Tibial nerve (tissue), 4 donors: ENCODE measurements around the gene PDGFA. TPM values are rescaled to one million over a fixed set of nuclear protein-coding genes. Genes with fewer than 3 reads are reported as not detected.

Source experiments
- DNase-seq, 2 donors: peaks; one replicate each; pipeline ENCODE4 v3.0.0-alpha.2; 2019; ENCODE audit warnings: low spot score in 2 of 2
- H3K27ac ChIP-seq, 4 donors: fragments of 200-600 bp; sonication (generic) in 3 of 4; one replicate each; pipeline ENCODE4 v1.5.1; 2017 to 2019; ENCODE audit warnings: mild to moderate bottlenecking in 1 of 4
- H3K27me3 ChIP-seq, 2 donors: fragments of 200-600 bp; sonication (generic) in 1 of 2; one replicate each; pipeline versions ENCODE4 v1.5.1 to v1.6.0; 2017 to 2019
- H3K36me3 ChIP-seq, 3 donors: fragments of 200-600 bp; sonication (generic); one replicate each; pipeline ENCODE4 v1.5.1; 2018 to 2019
- H3K4me1 ChIP-seq, 4 donors: fragments of 200-600 bp; sonication (generic) in 3 of 4; one replicate each; pipeline ENCODE4 v1.5.1; 2017 to 2019
- H3K4me3 ChIP-seq, 4 donors: fragments of 200-600 bp; sonication (generic) in 3 of 4; one replicate each; pipeline ENCODE4 v1.5.1; 2017 to 2019; ENCODE audit warnings: mild to moderate bottlenecking in 1 of 4, moderate library complexity in 1 of 4
- H3K9me3 ChIP-seq, 4 donors: fragments of 200-600 bp; sonication (generic) in 3 of 4; one replicate each; pipeline ENCODE4 v1.5.1; 2017 to 2019
- EP300 ChIP-seq, 2 donors: sonication (generic); formaldehyde crosslinking; IDR thresholded peaks; one replicate each; pipeline ENCODE4 v1.6.1; 2017; ENCODE audit warnings: antibody characterized with exemption in 2 of 2, mild to moderate bottlenecking in 1 of 2
- POLR2A ChIP-seq, 2 donors: fragments of 450-650 bp; IDR thresholded peaks; one replicate each; pipeline ENCODE4 v1.6.1; 2017; ENCODE audit warnings: antibody characterized with exemption in 2 of 2, mild to moderate bottlenecking in 2 of 2, moderate library complexity in 2 of 2
- WGBS, 2 donors: methylation state at CpG; one replicate each; pipeline ENCODE4 v1.1.5; 2018; 5-methylcytosine and 5-hydroxymethylcytosine counted together
- total RNA-seq, 4 donors: library from RNA; depleted of rRNA; stranded (reverse); fragments of >200 nt; gene quantifications; one replicate each; pipeline ENCODE4 v1.1.0, GENCODE V29; 2016
- TF ChIP-seq, protein P1 (sequence below), 5 experiments: fragments of 200-600 bp in 3 of 5; fragments of 450-650 bp in 2 of 5; sonication (generic) in 3 of 5; IDR thresholded peaks; one replicate each; pipeline ENCODE4 v1.5.1; 2016 to 2019; ENCODE audit warnings: antibody characterized with exemption in 5 of 5, mild to moderate bottlenecking in 3 of 5, moderate library complexity in 2 of 5

Gene PDGFA
- total RNA-seq, 4 donors from 2014 or later = 33.4 to 84.1 (median 40.6) TPM

DNA sequence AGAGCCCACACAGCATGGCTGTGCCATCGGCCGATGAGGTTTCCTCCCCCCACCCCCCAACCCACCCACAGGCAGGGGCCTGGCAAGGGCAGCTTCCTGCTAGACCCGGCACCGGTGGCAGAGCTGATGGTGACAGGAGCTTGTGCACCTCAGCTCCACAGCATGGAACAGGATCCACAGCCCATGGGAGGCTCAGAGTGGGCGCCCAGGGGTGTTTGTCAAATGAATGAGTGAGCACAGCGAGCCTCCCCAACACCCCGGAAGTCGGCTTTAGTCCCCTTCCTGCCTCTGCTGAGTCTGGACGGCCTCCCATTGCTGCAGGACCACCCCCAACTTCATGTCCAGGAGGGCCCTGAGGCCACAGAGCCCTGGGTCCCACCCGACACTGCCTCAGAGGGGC, 68.9 kb downstream of the PDGFA start:
- H3K27ac ChIP-seq = peak overlapping the region in 1 of 4 donors; percentile 24
- no peak overlapping the region for H3K4me3 ChIP-seq
- 64 to 74% methylated on average over 9 to 10 of the region's 10 CpGs for WGBS, 2 donors
- TF ChIP-seq POLR2A (IDR thresholded peaks at IDR 0.05) (no peak), EP300 (IDR thresholded peaks at IDR 0.05) (no peak)
- TF ChIP-seq, protein P1, sequence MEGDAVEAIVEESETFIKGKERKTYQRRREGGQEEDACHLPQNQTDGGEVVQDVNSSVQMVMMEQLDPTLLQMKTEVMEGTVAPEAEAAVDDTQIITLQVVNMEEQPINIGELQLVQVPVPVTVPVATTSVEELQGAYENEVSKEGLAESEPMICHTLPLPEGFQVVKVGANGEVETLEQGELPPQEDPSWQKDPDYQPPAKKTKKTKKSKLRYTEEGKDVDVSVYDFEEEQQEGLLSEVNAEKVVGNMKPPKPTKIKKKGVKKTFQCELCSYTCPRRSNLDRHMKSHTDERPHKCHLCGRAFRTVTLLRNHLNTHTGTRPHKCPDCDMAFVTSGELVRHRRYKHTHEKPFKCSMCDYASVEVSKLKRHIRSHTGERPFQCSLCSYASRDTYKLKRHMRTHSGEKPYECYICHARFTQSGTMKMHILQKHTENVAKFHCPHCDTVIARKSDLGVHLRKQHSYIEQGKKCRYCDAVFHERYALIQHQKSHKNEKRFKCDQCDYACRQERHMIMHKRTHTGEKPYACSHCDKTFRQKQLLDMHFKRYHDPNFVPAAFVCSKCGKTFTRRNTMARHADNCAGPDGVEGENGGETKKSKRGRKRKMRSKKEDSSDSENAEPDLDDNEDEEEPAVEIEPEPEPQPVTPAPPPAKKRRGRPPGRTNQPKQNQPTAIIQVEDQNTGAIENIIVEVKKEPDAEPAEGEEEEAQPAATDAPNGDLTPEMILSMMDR (IDR thresholded peaks at IDR 0.05) = no peak
- H3K36me3 ChIP-seq = no peaks in the 10 kb centered on the region
- H3K9me3 ChIP-seq = no peaks in the 10 kb centered on the region
- peaks cover 0 to 41% (median 21%) of the 10 kb centered on the region in 4 donors for H3K4me1 ChIP-seq
- DNase-seq = no peak
- peaks cover 0 to 24% of the 10 kb centered on the region in 2 donors for H3K27me3 ChIP-seq

DNA sequence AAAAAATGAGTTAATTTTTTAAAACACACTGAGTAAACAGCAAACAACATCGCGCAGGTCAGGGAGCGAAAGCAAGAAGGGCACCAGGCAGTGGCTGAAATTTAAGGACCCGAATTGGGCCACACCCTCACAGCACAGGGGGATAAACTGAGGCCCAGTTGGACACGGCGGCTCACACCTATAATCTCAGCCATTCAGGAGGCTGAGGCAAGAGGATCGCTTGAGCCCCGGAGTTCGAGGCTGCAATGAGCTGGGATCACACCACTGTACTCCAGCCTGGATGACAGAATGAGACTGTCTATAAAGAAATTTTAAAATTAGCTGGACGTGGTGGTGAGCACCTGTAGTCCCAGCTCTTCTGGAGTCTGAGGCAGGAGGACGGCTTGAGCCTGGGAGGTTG, 69.6 kb downstream of the PDGFA start:
- no peak for TF ChIP-seq POLR2A (IDR thresholded peaks at IDR 0.05)
- TF ChIP-seq, protein P1 (IDR thresholded peaks at IDR 0.05) = no peak
- TF ChIP-seq EP300 (IDR thresholded peaks at IDR 0.05) = no peak
- 91 to 92% methylated on average over 11 of the region's 11 CpGs for WGBS, 2 donors
- peaks cover 0 to 39% (median 15%) of the 10 kb centered on the region in 4 donors for H3K4me1 ChIP-seq

GRCh38 chr7:449324-450019, 70.2 kb downstream of the PDGFA start:
- TF ChIP-seq EP300 (IDR thresholded peaks at IDR 0.05) (no peak), POLR2A (IDR thresholded peaks at IDR 0.05) (no peak)
- TF ChIP-seq, protein P1 (IDR thresholded peaks at IDR 0.05) = no peak
- Histone ChIP-seq H3K4me3 (no peak overlapping the region), H3K9me3 (no peaks in the 10 kb centered on the region), H3K4me1 (peaks cover 0 to 39% (median 14%) of the 10 kb centered on the region in 4 donors), H3K27ac (no peak overlapping the region), H3K36me3 (no peaks in the 10 kb centered on the region), H3K27me3 (peaks cover 0 to 24% of the 10 kb centered on the region in 2 donors)
- WGBS, 2 donors = 72 to 75% methylated on average over 17 of the region's 17 CpGs
- DNase-seq = no peak

More for the DNA sequence above, 69.6 kb downstream of the PDGFA start:
- no peak overlapping the region for H3K4me3 ChIP-seq
- peaks cover 0 to 24% of the 10 kb centered on the region in 2 donors for H3K27me3 ChIP-seq
- no peak overlapping the region for H3K27ac ChIP-seq
- no peak for DNase-seq
- no peaks in the 10 kb centered on the region for H3K36me3 ChIP-seq
- no peaks in the 10 kb centered on the region for H3K9me3 ChIP-seq

DNA sequence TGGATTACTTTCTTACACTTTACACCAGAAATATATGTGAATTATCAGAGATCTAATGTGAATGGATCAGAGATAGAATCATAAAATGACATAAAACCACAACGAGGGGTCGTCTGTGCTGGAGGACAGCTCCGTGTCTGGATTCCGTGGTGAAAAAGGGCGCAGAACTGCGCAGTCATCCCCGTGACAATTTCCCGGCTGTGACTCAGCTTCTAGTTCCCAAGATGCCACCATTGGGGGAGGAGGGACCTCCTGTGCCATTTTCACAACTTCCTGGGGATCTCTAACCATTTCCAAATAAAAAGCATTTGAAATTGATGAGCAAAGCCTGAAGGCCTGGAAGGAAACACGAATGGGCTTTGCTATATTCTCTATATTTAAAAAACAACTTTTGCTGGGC, 72.1 kb downstream of the PDGFA start:
- WGBS, 2 donors = 81 to 84% methylated on average over 9 of the region's 9 CpGs
- no peak for DNase-seq
- no peak overlapping the region for H3K4me3 ChIP-seq
- H3K27me3 ChIP-seq = peaks cover 0 to 9% of the 10 kb centered on the region in 2 donors
- H3K36me3 ChIP-seq = no peaks in the 10 kb centered on the region
- no peak for TF ChIP-seq POLR2A (IDR thresholded peaks at IDR 0.05)
- TF ChIP-seq EP300 (IDR thresholded peaks at IDR 0.05) = no peak
- TF ChIP-seq, protein P1 (IDR thresholded peaks at IDR 0.05) = no peak
- no peak overlapping the region for H3K27ac ChIP-seq
- peaks cover 0 to 27% (median 10%) of the 10 kb centered on the region in 4 donors for H3K4me1 ChIP-seq
- no peaks in the 10 kb centered on the region for H3K9me3 ChIP-seq

Other genes starting within 250 kb of the PDGFA start
- gene FOXL3, start 229.7 kb downstream of the PDGFA start, total RNA-seq = not detected
- gene DNAAF5, start 206.9 kb upstream of the PDGFA start, total RNA-seq = 10 to 100 TPM; 26.0 to 56.7 (median 41.6) TPM
- 10 to 100 TPM in 1 of 4 donors, 1 to 10 TPM in 3; 2.7 to 12.3 (median 4.8) TPM for gene PRKAR1B, start 207.4 kb upstream of the PDGFA start, total RNA-seq